Measurements from ENCODE around the gene MYO10.

Gene MYO10

GRCh38 chr5:16704945-16705344 lies 231.1 kb downstream of the MYO10 start:
- DNase-seq: no peak

- DNase-seq: no peak
Measured at GRCh38 chr5:16702964-16703363, 233.1 kb downstream of the MYO10 start.

GRCh38 chr5:16701134-16702099 lies 234.7 kb downstream of the MYO10 start:
- DNase-seq: no peak

GRCh38 chr5:16700081-16700480 lies 236.0 kb downstream of the MYO10 start:
- no peak for DNase-seq

GRCh38 chr5:16695779-16696178 lies 240.3 kb downstream of the MYO10 start:
- DNase-seq: no peak

- no peak for DNase-seq
Measured at GRCh38 chr5:16693879-16694278, 242.2 kb downstream of the MYO10 start.

GRCh38 chr5:16691731-16692130 lies 244.4 kb downstream of the MYO10 start:
- DNase-seq: no peak

- peak in 1 of 2 experiments; percentile 38 for DNase-seq
Measured at GRCh38 chr5:16690243-16690852, 245.7 kb downstream of the MYO10 start.

- no peak for DNase-seq
Measured at GRCh38 chr5:16687898-16688297, 248.2 kb downstream of the MYO10 start.

GRCh38 chr5:16685069-16685468 lies 251.0 kb downstream of the MYO10 start:
- DNase-seq: no peak

GRCh38 chr5:16681876-16682275 lies 254.2 kb downstream of the MYO10 start:
- no peak for DNase-seq

GRCh38 chr5:16679863-16680262 lies 256.2 kb downstream of the MYO10 start:
- DNase-seq: no peak

- no peak for DNase-seq
Measured at GRCh38 chr5:16679190-16679589, 256.9 kb downstream of the MYO10 start.

GRCh38 chr5:16675806-16676205 lies 260.3 kb downstream of the MYO10 start:
- no peak for DNase-seq

GRCh38 chr5:16674750-16675149 lies 261.3 kb downstream of the MYO10 start:
- no peak for DNase-seq

GRCh38 chr5:16673241-16674201 lies 262.6 kb downstream of the MYO10 start:
- peak; percentile 33 to 46 for DNase-seq

GRCh38 chr5:16671208-16671607 lies 264.9 kb downstream of the MYO10 start:
- DNase-seq: no peak

GRCh38 chr5:16669776-16670175 lies 266.3 kb downstream of the MYO10 start:
- DNase-seq: no peak

- DNase-seq: no peak
Measured at GRCh38 chr5:16668631-16669030, 267.5 kb downstream of the MYO10 start.

GRCh38 chr5:16668194-16668593 lies 267.9 kb downstream of the MYO10 start:
- DNase-seq: no peak

- DNase-seq: peak; percentile 40 to 46
Measured at GRCh38 chr5:16666883-16667398, 269.1 kb downstream of the MYO10 start.

GRCh38 chr5:16666130-16666882 lies 269.8 kb downstream of the MYO10 start:
- no peak for DNase-seq

Measured in activated T-cell treated with anti-CD3 and anti-CD28 coated beads, Interleukin-2, amount 50 U/mL, for 48 hours (primary cell).